GM12875 (cell line): ENCODE results near the gene HPS6.

Experiments
- H3K4me3 ChIP-seq: one replicate; pipeline ENCODE4 v1.5.1; 2011; ENCODE audit warnings: low read depth, low read length, control low read depth
- TF ChIP-seq, protein P1 (sequence below): IDR thresholded peaks from 2 replicates; pipeline ENCODE4 v1.5.1; 2011; ENCODE audit warnings: low read depth, mild to moderate bottlenecking, control low read depth, inconsistent platforms, low read length, moderate library complexity, borderline replicate concordance; ENCODE audit not compliant: insufficient read depth

Gene HPS6

DNA sequence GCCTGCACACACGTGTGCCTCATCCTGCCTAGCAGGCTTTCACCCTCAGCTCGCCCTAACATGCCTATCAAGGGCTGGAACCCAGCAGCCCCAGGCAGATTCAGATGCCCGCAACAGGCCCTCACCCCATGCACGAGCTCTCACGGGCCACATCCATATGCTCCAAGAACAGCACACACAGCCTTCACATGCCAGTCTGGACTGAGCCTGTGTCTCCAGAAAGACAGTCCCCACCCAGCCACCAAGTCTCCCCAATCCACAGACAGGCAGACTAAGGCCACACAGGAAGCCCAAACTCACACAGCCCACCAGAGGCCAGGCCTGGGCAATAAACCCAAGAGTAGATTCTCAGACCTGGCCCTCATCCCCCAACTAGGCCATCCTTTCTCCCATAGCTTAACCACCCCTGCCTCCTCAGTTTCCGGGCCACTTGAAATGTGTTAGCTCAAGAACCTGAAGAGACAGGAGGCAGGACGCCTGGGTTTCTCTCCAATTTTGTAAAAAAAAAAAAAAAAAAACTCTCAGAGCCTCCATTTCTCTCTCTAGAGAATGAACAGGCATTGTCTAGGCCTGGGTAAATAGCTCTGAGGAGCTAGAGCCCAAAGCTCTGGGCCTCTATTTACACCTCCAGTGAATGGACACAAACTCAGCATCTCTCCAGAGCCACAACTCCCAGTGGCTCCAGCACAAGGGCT is 48.3 kb downstream of the HPS6 start:
- H3K4me3 ChIP-seq: peak overlapping the region; percentile 86
- TF ChIP-seq, protein P1, sequence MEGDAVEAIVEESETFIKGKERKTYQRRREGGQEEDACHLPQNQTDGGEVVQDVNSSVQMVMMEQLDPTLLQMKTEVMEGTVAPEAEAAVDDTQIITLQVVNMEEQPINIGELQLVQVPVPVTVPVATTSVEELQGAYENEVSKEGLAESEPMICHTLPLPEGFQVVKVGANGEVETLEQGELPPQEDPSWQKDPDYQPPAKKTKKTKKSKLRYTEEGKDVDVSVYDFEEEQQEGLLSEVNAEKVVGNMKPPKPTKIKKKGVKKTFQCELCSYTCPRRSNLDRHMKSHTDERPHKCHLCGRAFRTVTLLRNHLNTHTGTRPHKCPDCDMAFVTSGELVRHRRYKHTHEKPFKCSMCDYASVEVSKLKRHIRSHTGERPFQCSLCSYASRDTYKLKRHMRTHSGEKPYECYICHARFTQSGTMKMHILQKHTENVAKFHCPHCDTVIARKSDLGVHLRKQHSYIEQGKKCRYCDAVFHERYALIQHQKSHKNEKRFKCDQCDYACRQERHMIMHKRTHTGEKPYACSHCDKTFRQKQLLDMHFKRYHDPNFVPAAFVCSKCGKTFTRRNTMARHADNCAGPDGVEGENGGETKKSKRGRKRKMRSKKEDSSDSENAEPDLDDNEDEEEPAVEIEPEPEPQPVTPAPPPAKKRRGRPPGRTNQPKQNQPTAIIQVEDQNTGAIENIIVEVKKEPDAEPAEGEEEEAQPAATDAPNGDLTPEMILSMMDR: no peak

DNA sequence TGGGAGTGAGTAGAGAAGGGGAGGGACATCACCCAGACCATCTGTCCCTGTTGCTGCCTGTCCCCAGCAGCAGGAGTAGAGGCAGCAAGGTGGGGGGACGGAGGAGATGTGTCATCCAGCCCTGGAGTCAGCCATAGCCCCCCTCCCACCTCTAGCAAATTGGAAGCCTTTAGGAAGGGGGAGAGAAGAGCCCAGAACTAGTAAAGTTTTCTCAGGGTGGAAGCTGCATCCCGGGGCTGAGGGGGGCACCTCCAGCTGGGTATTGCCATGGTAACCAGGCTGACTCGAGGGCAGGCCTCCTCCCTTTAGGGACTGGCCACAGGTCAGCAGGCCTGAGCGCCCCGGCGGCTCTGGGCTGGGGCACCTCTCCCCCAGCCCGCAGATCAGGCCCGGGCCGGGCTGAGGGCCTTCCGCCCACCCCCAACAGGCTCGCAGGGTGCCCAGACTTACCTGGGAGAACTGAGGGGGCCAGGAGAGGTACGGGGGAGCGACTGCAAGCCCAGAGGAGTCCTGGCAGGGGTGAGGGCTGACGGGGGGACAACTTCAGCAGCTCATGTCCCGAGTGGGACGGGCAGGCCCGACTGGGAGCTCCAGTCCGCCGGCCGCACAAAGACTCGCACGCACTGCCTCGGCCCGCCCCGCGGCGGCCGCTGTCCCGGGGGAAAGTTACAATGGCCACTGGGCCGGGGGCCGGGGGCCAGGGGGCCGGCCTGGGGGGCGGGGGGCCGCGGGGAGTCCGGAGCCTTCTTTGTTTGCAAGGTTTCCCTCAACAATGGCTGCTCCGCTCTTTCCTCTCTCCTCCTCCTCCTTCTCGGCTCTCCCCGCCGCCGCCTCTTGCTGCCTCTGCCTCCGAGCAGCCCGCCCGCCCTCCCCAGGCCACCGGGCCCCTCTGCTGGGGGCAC is 49.1 kb downstream of the HPS6 start:
- TF ChIP-seq, protein P1: no peak
- peak overlapping the region; percentile 86 for H3K4me3 ChIP-seq

DNA sequence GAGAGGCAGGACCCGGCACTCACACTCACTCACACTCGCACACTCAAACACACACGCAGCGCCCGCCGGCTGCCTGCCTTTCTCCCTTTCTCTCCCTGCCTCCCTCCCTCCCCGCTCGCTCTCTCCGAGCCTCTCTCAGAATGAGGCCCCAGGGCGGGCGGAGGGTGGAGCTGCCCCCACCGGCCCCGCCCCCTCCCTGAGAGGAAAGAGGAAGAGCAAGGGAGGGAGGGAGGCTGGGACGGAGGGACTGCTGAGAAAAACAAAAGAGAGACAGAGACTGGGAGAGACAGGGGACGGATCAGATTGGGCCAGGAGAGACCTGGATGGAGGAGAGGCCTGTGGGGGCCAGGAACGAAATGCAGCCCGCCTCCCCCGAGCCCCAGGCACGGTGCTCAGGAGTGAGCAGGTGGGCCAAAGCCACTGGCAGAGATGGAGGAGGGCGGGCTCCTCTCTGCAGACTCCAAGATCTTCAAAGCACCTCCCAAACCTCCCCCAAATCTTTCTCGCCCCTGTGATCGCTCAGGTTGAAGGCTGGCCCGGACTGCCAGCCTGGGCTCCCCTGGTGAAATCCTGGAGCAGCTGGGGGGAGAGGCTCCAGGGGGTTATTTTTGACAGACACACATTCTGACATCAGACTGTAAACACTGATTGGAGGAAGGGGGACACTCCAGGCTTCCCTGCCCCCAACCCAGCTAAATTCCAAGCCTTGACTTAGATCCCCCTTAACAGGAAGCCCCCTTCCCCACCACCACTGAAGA is 49.9 kb downstream of the HPS6 start:
- peak overlapping the region; percentile 86 for H3K4me3 ChIP-seq
- TF ChIP-seq, protein P1: no peak

DNA sequence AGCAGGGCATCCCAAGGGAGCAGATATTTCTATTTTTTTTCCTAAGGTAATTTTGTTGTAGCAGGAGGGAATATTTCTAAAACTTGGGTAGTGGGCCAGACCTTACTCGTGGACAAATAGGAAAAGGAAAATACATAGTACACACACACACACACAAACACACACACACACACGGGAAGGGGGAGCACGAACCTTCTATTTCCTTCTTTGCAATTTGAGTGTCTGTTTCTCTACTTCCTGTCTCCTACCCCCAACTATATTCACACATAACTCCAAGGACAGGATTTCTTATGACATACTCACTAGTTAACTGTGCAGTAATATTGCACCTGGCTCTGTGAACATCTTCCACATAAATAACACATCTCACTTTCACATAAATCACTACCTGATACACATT is 50.6 kb downstream of the HPS6 start:
- H3K4me3 ChIP-seq: no peak overlapping the region

DNA sequence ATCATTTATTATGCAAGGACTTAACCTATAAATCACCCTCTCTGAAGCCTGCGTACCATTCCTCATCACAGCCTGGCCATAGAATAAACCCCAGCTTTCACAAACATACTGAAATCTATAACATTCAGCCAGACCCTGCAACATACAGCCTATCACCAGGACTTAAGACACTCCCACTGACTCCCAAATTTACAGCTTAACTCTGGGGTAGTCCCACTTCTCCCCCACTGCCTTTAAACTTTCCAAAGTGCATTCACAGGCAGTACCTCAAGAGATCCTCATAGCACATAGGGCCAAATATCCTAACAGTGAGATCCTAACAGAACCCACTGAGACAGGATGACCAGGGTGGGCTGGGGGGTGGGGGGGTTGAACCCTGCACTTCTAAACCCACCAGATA is 51.5 kb downstream of the HPS6 start:
- no peak overlapping the region for H3K4me3 ChIP-seq
- TF ChIP-seq, protein P1: no peak

More for the DNA sequence above, 50.6 kb downstream of the HPS6 start:
- TF ChIP-seq, protein P1: no peak
